SK-N-SH (cell line): ENCODE data around the gene HRK. TPM values are rescaled to one million over a fixed set of nuclear protein-coding genes. Genes with fewer than 3 reads are reported as not detected.

Source experiments
- CTCF ChIA-PET: fragments of 300-600, 350-600 bp; formaldehyde crosslinking; extraction: SDS; loops from one replicate; lab custom pipeline; 2021; lab: Yijun Ruan, JAX
- POLR2A ChIA-PET: fragments of 350-600 bp; sonication (Branson Sonifier 250); formaldehyde crosslinking; extraction: SDS; loops from one replicate; lab custom pipeline; 2020; ENCODE audit warnings: antibody characterized with exemption, inconsistent platforms; lab: Yijun Ruan, JAX
- DNase-seq: peaks from one replicate; pipeline ENCODE4 v3.0.0; 2012
- H2AFZ ChIP-seq: fragments of 200-600 bp; sonication (generic); 2 replicates; pipeline ENCODE4 v1.8.1; 2016; ENCODE audit warnings: antibody characterized with exemption, mild to moderate bottlenecking, low read depth
- H3F3A ChIP-seq: fragments of 200-600 bp; sonication (generic); replicated peaks from 2 replicates; pipeline ENCODE3; 2016; ENCODE audit warnings: antibody characterized with exemption, mild to moderate bottlenecking; ENCODE audit not compliant: insufficient read depth
- H3K27ac ChIP-seq, 2 experiments: fragments of 200-500 bp in 1 of 2; fragments of 200-600 bp in 1 of 2; sonication (Bioruptor generic) in 1 of 2; sonication (generic), shearing (Covaris generic) in 1 of 2; 2 replicates each; pipeline versions ENCODE4 v1.5.1 to v1.6.1; 2014 to 2016; ENCODE audit warnings: low read depth in 2 of 2, inconsistent platforms in 1 of 2, low read length in 1 of 2, mild to moderate bottlenecking in 1 of 2, mixed read lengths in 1 of 2
- H3K27me3 ChIP-seq: fragments of 200-600 bp; sonication (generic), shearing (Covaris generic); 2 replicates; pipeline ENCODE4 v1.6.1; 2016; ENCODE audit warnings: mixed run types; ENCODE audit not compliant: insufficient read depth
- H3K36me3 ChIP-seq, 2 experiments: fragments of 200-500 bp in 1 of 2; fragments of 200-600 bp in 1 of 2; sonication (Bioruptor generic) in 1 of 2; sonication (generic) in 1 of 2; replicated peaks in 1 of 2; 2 replicates each; pipeline versions ENCODE3 to v1.5.1; 2014 to 2016; ENCODE audit warnings: low read length in 1 of 2, mild to moderate bottlenecking in 1 of 2; ENCODE audit not compliant: insufficient read depth in 2 of 2, control insufficient read depth in 1 of 2
- H3K4me1 ChIP-seq, 2 experiments: fragments of 200-500 bp in 1 of 2; fragments of 200-600 bp in 1 of 2; sonication (Bioruptor generic) in 1 of 2; sonication (generic), shearing (Covaris generic) in 1 of 2; 2 replicates each; pipeline versions ENCODE4 v1.5.1 to v1.6.1; 2014 to 2016; ENCODE audit warnings: low read depth in 1 of 2, low read length in 1 of 2, mixed run types in 1 of 2; ENCODE audit not compliant: insufficient read depth in 2 of 2, control insufficient read depth in 1 of 2
- H3K4me2 ChIP-seq: fragments of 200-600 bp; sonication (generic), shearing (Covaris generic); 2 replicates; pipeline ENCODE4 v1.6.1; 2017; ENCODE audit warnings: mixed run types
- H3K4me3 ChIP-seq, 2 experiments: fragments of 200-500 bp in 1 of 2; fragments of 200-600 bp in 1 of 2; sonication (Bioruptor generic) in 1 of 2; sonication (generic), shearing (Covaris generic) in 1 of 2; 2 replicates each; pipeline versions ENCODE4 v1.5.1 to v1.8.1; 2014 to 2016; ENCODE audit warnings: low read depth in 2 of 2, inconsistent platforms in 1 of 2, low read length in 1 of 2, mild to moderate bottlenecking in 1 of 2, mixed read lengths in 1 of 2, moderate library complexity in 1 of 2
- H3K79me2 ChIP-seq: fragments of 200-600 bp; sonication (generic); 2 replicates; pipeline ENCODE4 v1.8.1; 2017; ENCODE audit warnings: mild to moderate bottlenecking; ENCODE audit not compliant: insufficient read depth
- H3K9ac ChIP-seq: fragments of 200-600 bp; sonication (generic); 2 replicates; pipeline ENCODE4 v1.6.1; 2017; ENCODE audit warnings: mixed run types
- H3K9me2 ChIP-seq: fragments of 200-600 bp; sonication (generic); 2 replicates; pipeline ENCODE4 v1.6.1; 2017; ENCODE audit warnings: mixed run types
- H3K9me3 ChIP-seq: fragments of 200-600 bp; sonication (generic); 2 replicates; pipeline ENCODE4 v1.6.1; 2017; ENCODE audit warnings: mixed run types, mild to moderate bottlenecking, moderate library complexity
- H4K20me1 ChIP-seq: fragments of 200-600 bp; sonication (generic); 2 replicates; pipeline ENCODE4 v1.6.1; 2017; ENCODE audit warnings: mild to moderate bottlenecking, mixed run types; ENCODE audit not compliant: insufficient read depth
- CHD2 ChIP-seq: fragments of 150-350 bp; IDR thresholded peaks from 2 replicates; pipeline ENCODE4 v1.6.1; 2018; ENCODE audit warnings: low read length; ENCODE audit not compliant: partially characterized antibody
- ELF1 ChIP-seq: IDR thresholded peaks from 2 replicates; pipeline ENCODE4 v1.4.0; 2012
- GABPA ChIP-seq: IDR thresholded peaks from 2 replicates; pipeline ENCODE4 v1.4.0; 2012; ENCODE audit warnings: low read depth, mild to moderate bottlenecking
- GATA2 ChIP-seq: sonication (generic); formaldehyde crosslinking; IDR thresholded peaks from 2 replicates; pipeline ENCODE4 v1.5.0; 2020; ENCODE audit warnings: mild to moderate bottlenecking, missing genetic modification reagents
- MEF2A ChIP-seq: IDR thresholded peaks from 2 replicates; pipeline ENCODE4 v1.4.0; 2012; ENCODE audit warnings: low read depth, borderline replicate concordance
- MXI1 ChIP-seq: IDR thresholded peaks from 2 replicates; pipeline ENCODE4 v1.6.1; 2012; ENCODE audit warnings: mild to moderate bottlenecking, low read depth, low read length, improper control_type of control experiment
- NFIC ChIP-seq: IDR thresholded peaks from 2 replicates; pipeline ENCODE4 v1.4.0; 2012; ENCODE audit warnings: borderline replicate concordance
- NRF1 ChIP-seq: IDR thresholded peaks from 2 replicates; pipeline ENCODE4 v1.6.1; 2012; ENCODE audit warnings: low read depth, mild to moderate bottlenecking, low read length
- POLR2AphosphoS5 ChIP-seq: IDR thresholded peaks from 2 replicates; pipeline ENCODE4 v1.6.1; 2012; ENCODE audit warnings: low read depth, low read length
- RFX5 ChIP-seq: IDR thresholded peaks from 2 replicates; pipeline ENCODE4 v1.6.1; 2012; ENCODE audit warnings: mild to moderate bottlenecking, improper control_type of control experiment, low read length
- TAF1 ChIP-seq: IDR thresholded peaks from 2 replicates; pipeline ENCODE4 v1.6.1; 2012; ENCODE audit warnings: low read depth, mild to moderate bottlenecking, low read length, moderate library complexity, borderline replicate concordance
- TCF12 ChIP-seq: IDR thresholded peaks from 2 replicates; pipeline ENCODE4 v1.4.0; 2012
- TEAD4 ChIP-seq: IDR thresholded peaks from 2 replicates; pipeline ENCODE4 v1.4.0; 2012; ENCODE audit warnings: mild to moderate bottlenecking, borderline replicate concordance; ENCODE audit not compliant: insufficient read depth
- YY1 ChIP-seq: IDR thresholded peaks from 2 replicates; pipeline ENCODE4 v1.4.0; 2012; ENCODE audit warnings: low read depth, mild to moderate bottlenecking
- WGBS: methylation state at CpG from one replicate; pipeline ENCODE4 v1.1.6; 2017; ENCODE audit warnings: low lambda C conversion rate; 5-methylcytosine and 5-hydroxymethylcytosine counted together
- polyA plus RNA-seq, 3 experiments: library from polyadenylated mRNA; depleted of rRNA; stranded (reverse); fragments of >200 nt; gene quantifications; 2 replicates each; pipeline ENCODE4 v1.2.3, GENCODE V29; 2012
- TF ChIP-seq, protein P1 (sequence below): IDR thresholded peaks from 2 replicates; pipeline ENCODE4 v1.4.0; 2012; ENCODE audit warnings: low read depth
- TF ChIP-seq, protein P2 (sequence below): fragments of 150-350 bp; IDR thresholded peaks from 2 replicates; pipeline ENCODE4 v1.6.1; 2016; ENCODE audit warnings: mild to moderate bottlenecking, low read depth, low read length
- TF ChIP-seq, protein P3 (sequence below): fragments of 150-350 bp; IDR thresholded peaks from 2 replicates; pipeline ENCODE4 v1.6.1; 2017; ENCODE audit warnings: antibody characterized with exemption, low read length, low read depth, borderline replicate concordance
- TF ChIP-seq, protein P4 (sequence below): IDR thresholded peaks from 2 replicates; pipeline ENCODE4 v1.6.1; 2012; ENCODE audit warnings: mild to moderate bottlenecking, low read depth, low read length, moderate library complexity
- TF ChIP-seq, protein P5 (sequence below): IDR thresholded peaks from 2 replicates; pipeline ENCODE4; 2012

HRK gene
- polyA plus RNA-seq, 1 of the 3 experiments (the other 2 are of a cell fraction): 0.02 TPM

DNA sequence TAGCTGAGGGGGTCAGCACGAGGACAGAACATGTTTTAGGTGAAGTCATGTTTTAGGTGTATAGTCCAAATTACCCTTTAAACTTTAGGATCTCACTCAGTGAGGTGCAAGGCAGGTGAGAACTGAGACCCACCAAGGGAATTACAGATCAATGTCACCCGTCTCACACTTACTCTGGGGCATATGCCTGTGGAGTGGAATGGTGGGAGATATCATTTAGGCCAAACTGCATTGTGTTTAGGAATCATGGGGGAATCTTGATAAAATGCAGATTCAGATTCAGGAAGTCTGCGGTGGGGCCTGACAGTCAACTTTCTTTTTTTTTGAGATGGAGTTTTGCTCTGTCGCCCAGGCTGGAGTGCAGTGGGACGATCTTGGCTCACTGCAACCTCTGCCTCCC, 47.3 kb upstream of the HRK start (continued):
- TF ChIP-seq, protein P1, sequence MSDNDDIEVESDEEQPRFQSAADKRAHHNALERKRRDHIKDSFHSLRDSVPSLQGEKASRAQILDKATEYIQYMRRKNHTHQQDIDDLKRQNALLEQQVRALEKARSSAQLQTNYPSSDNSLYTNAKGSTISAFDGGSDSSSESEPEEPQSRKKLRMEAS: no peak
- TF ChIP-seq TCF12 (no peak), TAF1 (no peak), GABPA (no peak), RFX5 (no peak)
- TF ChIP-seq, protein P2, sequence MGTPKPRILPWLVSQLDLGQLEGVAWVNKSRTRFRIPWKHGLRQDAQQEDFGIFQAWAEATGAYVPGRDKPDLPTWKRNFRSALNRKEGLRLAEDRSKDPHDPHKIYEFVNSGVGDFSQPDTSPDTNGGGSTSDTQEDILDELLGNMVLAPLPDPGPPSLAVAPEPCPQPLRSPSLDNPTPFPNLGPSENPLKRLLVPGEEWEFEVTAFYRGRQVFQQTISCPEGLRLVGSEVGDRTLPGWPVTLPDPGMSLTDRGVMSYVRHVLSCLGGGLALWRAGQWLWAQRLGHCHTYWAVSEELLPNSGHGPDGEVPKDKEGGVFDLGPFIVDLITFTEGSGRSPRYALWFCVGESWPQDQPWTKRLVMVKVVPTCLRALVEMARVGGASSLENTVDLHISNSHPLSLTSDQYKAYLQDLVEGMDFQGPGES: no peak
- TF ChIP-seq, protein P3, sequence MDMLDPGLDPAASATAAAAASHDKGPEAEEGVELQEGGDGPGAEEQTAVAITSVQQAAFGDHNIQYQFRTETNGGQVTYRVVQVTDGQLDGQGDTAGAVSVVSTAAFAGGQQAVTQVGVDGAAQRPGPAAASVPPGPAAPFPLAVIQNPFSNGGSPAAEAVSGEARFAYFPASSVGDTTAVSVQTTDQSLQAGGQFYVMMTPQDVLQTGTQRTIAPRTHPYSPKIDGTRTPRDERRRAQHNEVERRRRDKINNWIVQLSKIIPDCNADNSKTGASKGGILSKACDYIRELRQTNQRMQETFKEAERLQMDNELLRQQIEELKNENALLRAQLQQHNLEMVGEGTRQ: no peak
- TF ChIP-seq, protein P4, sequence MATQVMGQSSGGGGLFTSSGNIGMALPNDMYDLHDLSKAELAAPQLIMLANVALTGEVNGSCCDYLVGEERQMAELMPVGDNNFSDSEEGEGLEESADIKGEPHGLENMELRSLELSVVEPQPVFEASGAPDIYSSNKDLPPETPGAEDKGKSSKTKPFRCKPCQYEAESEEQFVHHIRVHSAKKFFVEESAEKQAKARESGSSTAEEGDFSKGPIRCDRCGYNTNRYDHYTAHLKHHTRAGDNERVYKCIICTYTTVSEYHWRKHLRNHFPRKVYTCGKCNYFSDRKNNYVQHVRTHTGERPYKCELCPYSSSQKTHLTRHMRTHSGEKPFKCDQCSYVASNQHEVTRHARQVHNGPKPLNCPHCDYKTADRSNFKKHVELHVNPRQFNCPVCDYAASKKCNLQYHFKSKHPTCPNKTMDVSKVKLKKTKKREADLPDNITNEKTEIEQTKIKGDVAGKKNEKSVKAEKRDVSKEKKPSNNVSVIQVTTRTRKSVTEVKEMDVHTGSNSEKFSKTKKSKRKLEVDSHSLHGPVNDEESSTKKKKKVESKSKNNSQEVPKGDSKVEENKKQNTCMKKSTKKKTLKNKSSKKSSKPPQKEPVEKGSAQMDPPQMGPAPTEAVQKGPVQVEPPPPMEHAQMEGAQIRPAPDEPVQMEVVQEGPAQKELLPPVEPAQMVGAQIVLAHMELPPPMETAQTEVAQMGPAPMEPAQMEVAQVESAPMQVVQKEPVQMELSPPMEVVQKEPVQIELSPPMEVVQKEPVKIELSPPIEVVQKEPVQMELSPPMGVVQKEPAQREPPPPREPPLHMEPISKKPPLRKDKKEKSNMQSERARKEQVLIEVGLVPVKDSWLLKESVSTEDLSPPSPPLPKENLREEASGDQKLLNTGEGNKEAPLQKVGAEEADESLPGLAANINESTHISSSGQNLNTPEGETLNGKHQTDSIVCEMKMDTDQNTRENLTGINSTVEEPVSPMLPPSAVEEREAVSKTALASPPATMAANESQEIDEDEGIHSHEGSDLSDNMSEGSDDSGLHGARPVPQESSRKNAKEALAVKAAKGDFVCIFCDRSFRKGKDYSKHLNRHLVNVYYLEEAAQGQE: no peak

DNA sequence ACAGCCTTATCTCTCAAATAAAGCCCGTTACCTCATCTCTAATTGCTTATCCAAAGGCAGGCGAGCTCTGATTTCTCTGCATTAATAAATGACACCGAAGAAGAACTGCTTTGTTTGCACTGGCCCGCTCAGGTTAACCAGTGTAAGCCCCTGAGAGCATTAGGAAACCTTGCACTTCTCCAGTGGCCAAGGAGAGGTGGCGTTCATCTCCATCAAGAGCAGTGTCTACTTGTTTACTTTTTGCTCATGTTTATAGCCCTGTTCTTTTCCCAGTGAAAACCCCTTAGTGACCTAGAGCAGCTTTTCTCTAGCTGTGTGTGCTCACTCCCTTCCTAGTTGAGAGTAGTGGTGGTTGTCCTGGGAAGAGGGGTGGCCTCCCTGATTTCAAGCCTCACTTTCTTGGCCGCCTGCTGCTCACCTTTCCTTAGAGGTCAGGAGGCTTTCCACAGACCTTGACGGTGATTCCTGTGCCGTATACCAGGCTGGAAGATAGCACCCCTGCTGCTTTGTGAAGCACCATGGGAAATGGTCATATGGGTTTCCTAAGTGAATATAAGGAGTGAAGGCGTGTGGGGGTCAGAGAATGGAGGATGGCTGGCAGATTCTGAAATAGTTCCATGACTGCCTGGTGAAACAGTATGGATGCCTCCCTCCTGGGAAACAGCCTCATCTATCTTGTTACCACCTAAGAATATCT, 46.2 kb upstream of the HRK start:
- no peak overlapping the region for H3K27ac ChIP-seq
- no peaks in the 10 kb centered on the region for H3K27me3 ChIP-seq
- peaks cover 5% of the 10 kb centered on the region for H3F3A ChIP-seq
- H3K4me2 ChIP-seq: no peak overlapping the region
- ChIA-PET CTCF (no interaction called here), POLR2A (no interaction called here)
- TF ChIP-seq MXI1: no peak
- no peak for TF ChIP-seq YY1
- TF ChIP-seq, protein P2: no peak
- no peak for TF ChIP-seq POLR2AphosphoS5
- no peak for TF ChIP-seq GATA2
- TF ChIP-seq MEF2A: no peak
- no peak for TF ChIP-seq NFIC
- no peak for TF ChIP-seq CHD2
- TF ChIP-seq ELF1: no peak
- no peak for TF ChIP-seq NRF1
- TF ChIP-seq TEAD4: no peak
- no peak for TF ChIP-seq TAF1
- TF ChIP-seq, protein P5, sequence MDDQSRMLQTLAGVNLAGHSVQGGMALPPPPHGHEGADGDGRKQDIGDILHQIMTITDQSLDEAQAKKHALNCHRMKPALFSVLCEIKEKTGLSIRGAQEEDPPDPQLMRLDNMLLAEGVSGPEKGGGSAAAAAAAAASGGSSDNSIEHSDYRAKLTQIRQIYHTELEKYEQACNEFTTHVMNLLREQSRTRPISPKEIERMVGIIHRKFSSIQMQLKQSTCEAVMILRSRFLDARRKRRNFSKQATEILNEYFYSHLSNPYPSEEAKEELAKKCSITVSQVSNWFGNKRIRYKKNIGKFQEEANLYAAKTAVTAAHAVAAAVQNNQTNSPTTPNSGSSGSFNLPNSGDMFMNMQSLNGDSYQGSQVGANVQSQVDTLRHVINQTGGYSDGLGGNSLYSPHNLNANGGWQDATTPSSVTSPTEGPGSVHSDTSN: no peak
- H3K9ac ChIP-seq: no peak overlapping the region
- peaks cover 1 to 10% of the 10 kb centered on the region in 2 experiments; a peak in 2 of 4 replicates for H3K4me1 ChIP-seq
- H2AFZ ChIP-seq: no peak overlapping the region
- 80% methylated on average over 9 of the region's 9 CpGs for WGBS
- H3K36me3 ChIP-seq: peaks cover 20 to 35% of the 10 kb centered on the region in 2 experiments
- no peak for DNase-seq
- peaks cover 58% of the 10 kb centered on the region for H4K20me1 ChIP-seq
- no peak overlapping the region for H3K4me3 ChIP-seq
- H3K79me2 ChIP-seq: peaks cover 91% of the 10 kb centered on the region
- no peaks in the 10 kb centered on the region for H3K9me2 ChIP-seq
- H3K9me3 ChIP-seq: no peaks in the 10 kb centered on the region
